K562 (cell line): Measurements from ENCODE around the gene NFILZ. TPM values are rescaled to one million over a fixed set of nuclear protein-coding genes. Genes with fewer than 3 reads are reported as not detected.

Source experiments
- BRD4 ChIP-seq: fragments of 200-600 bp; sonication (generic); IDR thresholded peaks from 2 replicates; pipeline ENCODE4 v1.6.1; 2017; ENCODE audit warnings: inconsistent platforms
- CBFB ChIP-seq: sonication (generic); formaldehyde crosslinking; IDR thresholded peaks from 2 replicates; pipeline ENCODE4 v1.4.0; 2020; ENCODE audit warnings: mild to moderate bottlenecking, missing genetic modification reagents
- ETV5 ChIP-seq: sonication (generic); formaldehyde crosslinking; IDR thresholded peaks from 2 replicates; pipeline ENCODE4 v1.4.0; 2020; ENCODE audit warnings: low read depth, mild to moderate bottlenecking, missing genetic modification reagents
- HES1 ChIP-seq: fragments of 450-650 bp; IDR thresholded peaks from 2 replicates; pipeline ENCODE4 v1.6.1; 2016; ENCODE audit warnings: low read depth, mild to moderate bottlenecking, moderate library complexity
- KDM4B ChIP-seq, 2 experiments: fragments of 450-650 bp in 1 of 2; sonication (generic) in 1 of 2; IDR thresholded peaks; 2 replicates each; pipeline ENCODE4 v1.6.1; 2016 to 2017; ENCODE audit warnings: borderline replicate concordance in 2 of 2, antibody characterized with exemption in 1 of 2, low read depth in 1 of 2, mild to moderate bottlenecking in 1 of 2
- MAX ChIP-seq: sonication (generic); formaldehyde crosslinking; IDR thresholded peaks from 2 replicates; pipeline ENCODE4 v1.9.0; 2022; ENCODE audit warnings: mild to moderate bottlenecking, missing genetic modification reagents
- MECOM ChIP-seq: fragments of 250-450 bp; sonication (Bioruptor Pico); IDR thresholded peaks from 2 replicates; pipeline ENCODE4 v1.8.0; 2022; ENCODE audit warnings: inconsistent platforms
- MIER1 ChIP-seq: fragments of 450-650 bp; IDR thresholded peaks from 2 replicates; pipeline ENCODE4 v1.6.1; 2016; ENCODE audit warnings: antibody characterized with exemption, mild to moderate bottlenecking, low read depth
- PHB ChIP-seq: fragments of 250-450 bp; sonication (Bioruptor Pico); IDR thresholded peaks from 2 replicates; pipeline ENCODE4 v1.5.0; 2021
- PHF20 ChIP-seq: fragments of 450-650 bp; IDR thresholded peaks from 2 replicates; pipeline ENCODE4 v1.6.1; 2018; ENCODE audit not compliant: partially characterized antibody
- RAD21 ChIP-seq, 2 experiments: fragments of 250-450 bp in 1 of 2; fragments of 450-650 bp in 1 of 2; sonication (Bioruptor Pico) in 1 of 2; formaldehyde crosslinking in 1 of 2; IDR thresholded peaks in 1 of 2; conservative IDR thresholded peaks in 1 of 2; 2 replicates each; pipeline versions ENCODE4 v1.4.0 to v1.8.0; 2020 to 2022; ENCODE audit warnings: mild to moderate bottlenecking in 2 of 2, moderate library complexity in 1 of 2
- RCOR1 ChIP-seq, 2 experiments: IDR thresholded peaks; 2 replicates each; pipeline ENCODE4 v1.6.1; 2012; ENCODE audit warnings: low read depth in 2 of 2, low read length in 2 of 2, borderline replicate concordance in 1 of 2, improper control_type of control experiment in 1 of 2
- SAFB ChIP-seq: fragments of 200-400 bp; formaldehyde crosslinking; IDR thresholded peaks from 2 replicates; pipeline ENCODE4 v1.6.1; 2017; ENCODE audit warnings: low read depth, low read length, borderline replicate concordance
- SMC3 ChIP-seq: conservative IDR thresholded peaks from 2 replicates; pipeline ENCODE4 v1.6.1; 2011; ENCODE audit warnings: low read depth, low read length, improper control_type of control experiment; ENCODE audit not compliant: insufficient read depth
- TGIF2 ChIP-seq: sonication (generic); formaldehyde crosslinking; IDR thresholded peaks from 2 replicates; pipeline ENCODE4 v1.8.1; 2022; ENCODE audit warnings: mild to moderate bottlenecking, missing genetic modification reagents, moderate library complexity
- ZNF444 ChIP-seq: fragments of 250-450 bp; sonication (Bioruptor Pico); IDR thresholded peaks from 2 replicates; pipeline ENCODE4 v1.4.0; 2020; ENCODE audit warnings: mild to moderate bottlenecking, moderate library complexity
- polyA plus RNA-seq, 8 experiments: library from polyadenylated mRNA; depleted of rRNA in 4 of 8; stranded (reverse) in 5 of 8; unstranded in 3 of 8; fragments of >200 nt; fragmentation: Nextera tagmentation in 2 of 8; fragmentation: Illumina TruSeq in 1 of 8; extraction: Ambion mirVana in 2 of 8; extraction: Trizol in 1 of 8; gene quantifications; 2 replicates each; pipeline versions ENCODE4 v1.2.1 to v1.2.3, GENCODE V29; 2011 to 2014; ENCODE audit warnings: inconsistent platforms in 1 of 8, missing spikeins in 1 of 8
- total RNA-seq, 7 experiments: library from RNA; depleted of rRNA in 6 of 7; stranded (reverse); fragments of >200 nt in 6 of 7; fragmentation: Illumina TruSeq in 2 of 7; extraction: Trizol in 2 of 7; gene quantifications; 2 replicates each; pipeline versions ENCODE4 v1.2.1 to v1.2.3, GENCODE V29; 2011 to 2021; ENCODE audit warnings: low replicate concordance in 1 of 7
- TF ChIP-seq, protein P1 (sequence below): fragments of 200-800 bp; sonication (Bioruptor generic); IDR thresholded peaks from 2 replicates; pipeline ENCODE4 v1.6.1; 2017; ENCODE audit warnings: missing genetic modification characterization, missing compliant biosample characterization

Gene NFILZ
- total and polyA plus RNA-seq, 9 of the 15 experiments (the other 6 are each of a cell fraction or from before 2014, with no cell fraction given) = not detected

- no peak for TF ChIP-seq HES1
- TF ChIP-seq CBFB (CRISPR knock-in tag) = no peak
- TF ChIP-seq MECOM = no peak
- no peak for TF ChIP-seq TGIF2 (CRISPR knock-in tag)
- no peak for TF ChIP-seq PHF20
- no peak for TF ChIP-seq SAFB
- peak; percentile 41; the same call in 1 of the 2 replicates for TF ChIP-seq BRD4
- TF ChIP-seq ZNF444 (CRISPR knock-in tag) = no peak
- TF ChIP-seq KDM4B (IDR thresholded peaks at IDR 0.05; ENCODE audit: borderline replicate concordance in 2 of 2, low read depth in 1 of 2) = no peak
- TF ChIP-seq PHB (CRISPR knock-in tag) = no peak
- 0 out of 2 replicates have a peak, but pooled peaks have one; percentile 34 for TF ChIP-seq ETV5
- peak in 1 of 2 experiments; percentile 53; a peak in 1 of 4 replicates for TF ChIP-seq RCOR1 (IDR thresholded peaks at IDR 0.05; ENCODE audit: borderline replicate concordance in 1 of 2, low read depth in 2 of 2, low read length in 2 of 2)
- TF ChIP-seq, protein P1, sequence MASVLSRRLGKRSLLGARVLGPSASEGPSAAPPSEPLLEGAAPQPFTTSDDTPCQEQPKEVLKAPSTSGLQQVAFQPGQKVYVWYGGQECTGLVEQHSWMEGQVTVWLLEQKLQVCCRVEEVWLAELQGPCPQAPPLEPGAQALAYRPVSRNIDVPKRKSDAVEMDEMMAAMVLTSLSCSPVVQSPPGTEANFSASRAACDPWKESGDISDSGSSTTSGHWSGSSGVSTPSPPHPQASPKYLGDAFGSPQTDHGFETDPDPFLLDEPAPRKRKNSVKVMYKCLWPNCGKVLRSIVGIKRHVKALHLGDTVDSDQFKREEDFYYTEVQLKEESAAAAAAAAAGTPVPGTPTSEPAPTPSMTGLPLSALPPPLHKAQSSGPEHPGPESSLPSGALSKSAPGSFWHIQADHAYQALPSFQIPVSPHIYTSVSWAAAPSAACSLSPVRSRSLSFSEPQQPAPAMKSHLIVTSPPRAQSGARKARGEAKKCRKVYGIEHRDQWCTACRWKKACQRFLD (CRISPR knock-in tag) = no peak
- TF ChIP-seq MAX (CRISPR knock-in tag) = no peak
- TF ChIP-seq RAD21 (CRISPR knock-in tag; conservative IDR thresholded peaks at IDR 0.05 in 1 of 2, IDR thresholded peaks at IDR 0.05 in 1 of 2) = peak; percentile 96 to 97
- no peak for TF ChIP-seq MIER1
- peak; percentile 75 for TF ChIP-seq SMC3
- TF ChIP-seq, all 486 proteins: peak for 38
Observed at GRCh38 chr19:8654591-8655339, 24.3 kb downstream of the NFILZ start (continued).
